Measurements from ENCODE around the gene GRAMD4. TPM values are rescaled to one million over a fixed set of nuclear protein-coding genes. Genes with fewer than 3 reads are reported as not detected.

Gene GRAMD4
- polyA plus RNA-seq, 1 of the 3 experiments (the other 2 are of a cell fraction) = 15.5 TPM

DNA sequence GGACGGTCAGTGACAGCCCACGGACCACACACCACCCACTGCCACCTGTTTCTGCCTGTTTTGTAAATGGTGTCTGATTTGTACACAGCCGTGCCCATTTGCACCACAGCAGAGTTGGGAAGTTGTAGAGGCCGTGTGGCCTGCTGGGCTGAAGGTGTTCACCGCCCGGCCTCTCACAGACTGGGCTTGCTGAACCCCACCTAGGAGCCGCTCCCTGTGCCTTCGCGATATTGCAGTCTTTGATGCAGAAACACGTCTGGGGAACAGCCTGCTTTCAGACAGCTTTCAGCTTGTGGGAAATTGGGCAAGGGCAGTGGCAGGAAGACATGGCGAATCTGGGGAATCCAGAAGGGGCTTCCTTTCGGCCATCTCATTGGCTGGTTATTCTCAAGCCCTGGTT, 9.8 kb upstream of the GRAMD4 start:
- Histone ChIP-seq H3K4me3 (ENCODE audit: low read depth in 2 of 2, low read length in 1 of 2) (no peak overlapping the region), H3F3A (replicated peaks; ENCODE audit: insufficient read depth) (no peaks in the 10 kb centered on the region), H3K79me2 (ENCODE audit: insufficient read depth) (no peaks in the 10 kb centered on the region; the same call in 1 of the 2 replicates), H3K36me3 (replicated peaks in 1 of 2; ENCODE audit: control insufficient read depth in 1 of 2, insufficient read depth in 2 of 2, low read length in 1 of 2) (no peaks in the 10 kb centered on the region), H3K27ac (ENCODE audit: low read depth in 2 of 2, low read length in 1 of 2) (no peak overlapping the region; a peak in 1 of 4 replicates), H2AFZ (ENCODE audit: low read depth) (no peak overlapping the region), H3K4me1 (ENCODE audit: control insufficient read depth in 1 of 2, insufficient read depth in 2 of 2, low read depth in 1 of 2, low read length in 1 of 2) (peaks cover 0 to 30% of the 10 kb centered on the region in 2 experiments; a peak in 1 of 4 replicates), H3K9me3 (no peaks in the 10 kb centered on the region), H3K9ac (no peak overlapping the region), H3K9me2 (no peaks in the 10 kb centered on the region), H3K4me2 (no peak overlapping the region), H4K20me1 (ENCODE audit: insufficient read depth) (no peaks in the 10 kb centered on the region), H3K27me3 (ENCODE audit: insufficient read depth) (no peaks in the 10 kb centered on the region)
- ChIA-PET POLR2A (no interaction called here), CTCF (no interaction called here)
- no peak for DNase-seq
- TF ChIP-seq, protein P1, sequence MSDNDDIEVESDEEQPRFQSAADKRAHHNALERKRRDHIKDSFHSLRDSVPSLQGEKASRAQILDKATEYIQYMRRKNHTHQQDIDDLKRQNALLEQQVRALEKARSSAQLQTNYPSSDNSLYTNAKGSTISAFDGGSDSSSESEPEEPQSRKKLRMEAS (IDR thresholded peaks at IDR 0.05; ENCODE audit: low read depth) = no peak
- TF ChIP-seq JUND (IDR thresholded peaks at IDR 0.05) (no peak), NRF1 (IDR thresholded peaks at IDR 0.05; ENCODE audit: low read depth, low read length) (no peak), TEAD4 (IDR thresholded peaks at IDR 0.05; ENCODE audit: borderline replicate concordance, insufficient read depth) (no peak), MEF2A (IDR thresholded peaks at IDR 0.05; ENCODE audit: borderline replicate concordance, low read depth) (no peak), TCF12 (IDR thresholded peaks at IDR 0.05) (no peak)
- TF ChIP-seq, protein P2, sequence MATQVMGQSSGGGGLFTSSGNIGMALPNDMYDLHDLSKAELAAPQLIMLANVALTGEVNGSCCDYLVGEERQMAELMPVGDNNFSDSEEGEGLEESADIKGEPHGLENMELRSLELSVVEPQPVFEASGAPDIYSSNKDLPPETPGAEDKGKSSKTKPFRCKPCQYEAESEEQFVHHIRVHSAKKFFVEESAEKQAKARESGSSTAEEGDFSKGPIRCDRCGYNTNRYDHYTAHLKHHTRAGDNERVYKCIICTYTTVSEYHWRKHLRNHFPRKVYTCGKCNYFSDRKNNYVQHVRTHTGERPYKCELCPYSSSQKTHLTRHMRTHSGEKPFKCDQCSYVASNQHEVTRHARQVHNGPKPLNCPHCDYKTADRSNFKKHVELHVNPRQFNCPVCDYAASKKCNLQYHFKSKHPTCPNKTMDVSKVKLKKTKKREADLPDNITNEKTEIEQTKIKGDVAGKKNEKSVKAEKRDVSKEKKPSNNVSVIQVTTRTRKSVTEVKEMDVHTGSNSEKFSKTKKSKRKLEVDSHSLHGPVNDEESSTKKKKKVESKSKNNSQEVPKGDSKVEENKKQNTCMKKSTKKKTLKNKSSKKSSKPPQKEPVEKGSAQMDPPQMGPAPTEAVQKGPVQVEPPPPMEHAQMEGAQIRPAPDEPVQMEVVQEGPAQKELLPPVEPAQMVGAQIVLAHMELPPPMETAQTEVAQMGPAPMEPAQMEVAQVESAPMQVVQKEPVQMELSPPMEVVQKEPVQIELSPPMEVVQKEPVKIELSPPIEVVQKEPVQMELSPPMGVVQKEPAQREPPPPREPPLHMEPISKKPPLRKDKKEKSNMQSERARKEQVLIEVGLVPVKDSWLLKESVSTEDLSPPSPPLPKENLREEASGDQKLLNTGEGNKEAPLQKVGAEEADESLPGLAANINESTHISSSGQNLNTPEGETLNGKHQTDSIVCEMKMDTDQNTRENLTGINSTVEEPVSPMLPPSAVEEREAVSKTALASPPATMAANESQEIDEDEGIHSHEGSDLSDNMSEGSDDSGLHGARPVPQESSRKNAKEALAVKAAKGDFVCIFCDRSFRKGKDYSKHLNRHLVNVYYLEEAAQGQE (IDR thresholded peaks at IDR 0.05; ENCODE audit: low read depth, low read length) = no peak
- TF ChIP-seq, protein P3, sequence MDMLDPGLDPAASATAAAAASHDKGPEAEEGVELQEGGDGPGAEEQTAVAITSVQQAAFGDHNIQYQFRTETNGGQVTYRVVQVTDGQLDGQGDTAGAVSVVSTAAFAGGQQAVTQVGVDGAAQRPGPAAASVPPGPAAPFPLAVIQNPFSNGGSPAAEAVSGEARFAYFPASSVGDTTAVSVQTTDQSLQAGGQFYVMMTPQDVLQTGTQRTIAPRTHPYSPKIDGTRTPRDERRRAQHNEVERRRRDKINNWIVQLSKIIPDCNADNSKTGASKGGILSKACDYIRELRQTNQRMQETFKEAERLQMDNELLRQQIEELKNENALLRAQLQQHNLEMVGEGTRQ (IDR thresholded peaks at IDR 0.05; ENCODE audit: borderline replicate concordance, low read depth, low read length) = no peak
- WGBS (ENCODE audit: low lambda C conversion rate) = 94% methylated on average over 9 of the region's 12 CpGs

DNA sequence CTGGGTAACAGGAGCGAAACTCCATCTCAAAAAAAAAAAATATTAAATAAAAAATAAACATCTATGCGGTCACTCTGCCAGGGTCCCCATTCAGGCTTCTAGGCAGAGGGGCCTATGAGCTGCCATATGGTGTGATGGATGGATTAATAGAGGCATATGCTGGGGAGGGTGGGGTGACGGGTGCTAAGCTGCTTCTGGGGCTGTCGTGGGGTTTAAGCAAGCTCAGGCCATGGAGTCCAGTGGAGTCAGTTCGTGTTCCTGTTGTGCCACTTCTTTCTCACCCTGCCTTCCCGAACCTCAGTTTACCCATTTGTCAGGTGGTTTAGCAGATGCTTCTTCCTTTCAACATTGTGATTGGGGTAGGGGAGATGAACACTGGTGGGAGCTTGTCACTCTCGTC, 9.0 kb upstream of the GRAMD4 start:
- H2AFZ ChIP-seq (ENCODE audit: low read depth) = no peak overlapping the region
- no peaks in the 10 kb centered on the region for H3K9me2 ChIP-seq
- H3K36me3 ChIP-seq (replicated peaks in 1 of 2; ENCODE audit: control insufficient read depth in 1 of 2, insufficient read depth in 2 of 2, low read length in 1 of 2) = no peaks in the 10 kb centered on the region
- DNase-seq = no peak
- no peaks in the 10 kb centered on the region; the same call in 1 of the 2 replicates for H3K79me2 ChIP-seq (ENCODE audit: insufficient read depth)
- peaks cover 0 to 30% of the 10 kb centered on the region in 2 experiments; a peak in 1 of 4 replicates for H3K4me1 ChIP-seq (ENCODE audit: control insufficient read depth in 1 of 2, insufficient read depth in 2 of 2, low read depth in 1 of 2, low read length in 1 of 2)
- no peaks in the 10 kb centered on the region for H4K20me1 ChIP-seq (ENCODE audit: insufficient read depth)
- no peaks in the 10 kb centered on the region for H3K27me3 ChIP-seq (ENCODE audit: insufficient read depth)
- POLR2A ChIA-PET = no interaction called here
- no peak overlapping the region for H3K4me2 ChIP-seq
- CTCF ChIA-PET = interaction anchor here (0.8 to 2.7 kb wide), 2 partner anchors 13 to 47 kb away, joined by 4 to 9 read pairs; no protein-coding TSS in a partner anchor
- no peak overlapping the region for H3K4me3 ChIP-seq (ENCODE audit: low read depth in 2 of 2, low read length in 1 of 2)
- H3K9me3 ChIP-seq = no peaks in the 10 kb centered on the region
- H3K9ac ChIP-seq = no peak overlapping the region
- H3K27ac ChIP-seq (ENCODE audit: low read depth in 2 of 2, low read length in 1 of 2) = no peak overlapping the region
- 72% methylated on average over 7 of the region's 7 CpGs for WGBS (ENCODE audit: low lambda C conversion rate)
- H3F3A ChIP-seq (replicated peaks; ENCODE audit: insufficient read depth) = no peaks in the 10 kb centered on the region
- TF ChIP-seq, protein P1 (IDR thresholded peaks at IDR 0.05; ENCODE audit: low read depth) = no peak
- TF ChIP-seq, protein P4, sequence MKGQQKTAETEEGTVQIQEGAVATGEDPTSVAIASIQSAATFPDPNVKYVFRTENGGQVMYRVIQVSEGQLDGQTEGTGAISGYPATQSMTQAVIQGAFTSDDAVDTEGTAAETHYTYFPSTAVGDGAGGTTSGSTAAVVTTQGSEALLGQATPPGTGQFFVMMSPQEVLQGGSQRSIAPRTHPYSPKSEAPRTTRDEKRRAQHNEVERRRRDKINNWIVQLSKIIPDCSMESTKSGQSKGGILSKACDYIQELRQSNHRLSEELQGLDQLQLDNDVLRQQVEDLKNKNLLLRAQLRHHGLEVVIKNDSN (IDR thresholded peaks at IDR 0.05; ENCODE audit: borderline replicate concordance, low read depth) = no peak
- TF ChIP-seq RAD21 (IDR thresholded peaks at IDR 0.05; ENCODE audit: low read length) = no peak
- no peak for TF ChIP-seq GATA2 (CRISPR knock-in tag; IDR thresholded peaks at IDR 0.05)
- TF ChIP-seq FOSL2 (IDR thresholded peaks at IDR 0.05; ENCODE audit: borderline replicate concordance, low read depth) = no peak
- no peak for TF ChIP-seq CHD2 (IDR thresholded peaks at IDR 0.05; ENCODE audit: low read length, partially characterized antibody)
- TF ChIP-seq JUND (IDR thresholded peaks at IDR 0.05) = no peak

All from SK-N-SH (cell line).